Body of pancreas (tissue), 4 donors: ENCODE data around the gene DAPK2. TPM values are rescaled to one million over a fixed set of nuclear protein-coding genes. Genes with fewer than 3 reads are reported as not detected.

ENCODE experiments used
- ATAC-seq: fragments of 150-250 bp; one replicate; pipeline ENCODE4 v1.9.1; 2016
- DNase-seq, 4 donors: peaks; one replicate each; pipeline ENCODE4 v3.0.0-alpha.2; 2019
- H3K27ac ChIP-seq, 4 donors: fragments of 200-600 bp; sonication (generic); 1 replicate in 3 of 4; 2 replicates in 1 of 4; pipeline versions ENCODE4 v1.5.1 to v1.6.1; 2016 to 2019; ENCODE audit warnings: mild to moderate bottlenecking in 1 of 4, mixed read lengths in 1 of 4, moderate library complexity in 1 of 4
- H3K27me3 ChIP-seq, 2 donors: fragments of 200-600 bp; sonication (generic); one replicate each; pipeline ENCODE4 v1.6.0; 2016; ENCODE audit warnings: mild to moderate bottlenecking in 1 of 2
- H3K36me3 ChIP-seq, 2 donors: fragments of 200-600 bp; sonication (generic); replicated peaks in 1 of 2; 2 replicates each; pipeline ENCODE4 v1.5.1; 2016; ENCODE audit warnings: low read depth in 2 of 2; ENCODE audit not compliant: insufficient read depth in 1 of 2
- H3K4me1 ChIP-seq: fragments of 200-600 bp; sonication (generic); one replicate; pipeline ENCODE4 v1.6.0; 2016
- H3K4me3 ChIP-seq, 2 donors: fragments of 200-600 bp; sonication (generic); 1 replicate in 1 of 2; 2 replicates in 1 of 2; pipeline ENCODE4 v1.5.1; 2016 to 2019
- H3K9me3 ChIP-seq, 3 donors: fragments of 200-600 bp; sonication (generic); 1 replicate in 2 of 3; 2 replicates in 1 of 3; pipeline ENCODE4 v1.5.1; 2016
- CTCF ChIP-seq, 7 experiments: fragments of 450-650 bp in 4 of 7; fragments of 200-600 bp in 3 of 7; sonication (generic) in 3 of 7; IDR thresholded peaks; one replicate each; pipeline ENCODE4 v1.5.1; 2016 to 2019; ENCODE audit warnings: antibody characterized with exemption in 7 of 7
- POLR2A ChIP-seq, 3 donors: fragments of 450-650 bp; IDR thresholded peaks; one replicate each; pipeline ENCODE4 v1.6.1; 2016; ENCODE audit warnings: antibody characterized with exemption in 3 of 3, mild to moderate bottlenecking in 2 of 3
- WGBS, 2 donors: methylation state at CpG; one replicate each; pipeline ENCODE4 v1.1.5; 2017; 5-methylcytosine and 5-hydroxymethylcytosine counted together
- intact Hi-C: fragments of 100-400 bp; cut with DNase I; formaldehyde crosslinking; loops from one replicate; pipeline ENCODE4 v1.15.1; 2023
- total RNA-seq, 2 donors: library from RNA; depleted of rRNA; stranded (reverse); fragments of >200 nt; gene quantifications; one replicate each; pipeline ENCODE4 v1.1.0, GENCODE V29; 2016

The DAPK2 gene
- total RNA-seq, 2 donors from 2014 or later, result 2.9 to 5.9 TPM

- WGBS, 2 donors, result 66 to 83% methylated on average over 6 to 8 of the region's 8 CpGs
- Histone ChIP-seq H3K36me3 (no peaks in the 10 kb centered on the region), H3K27me3 (no peaks in the 10 kb centered on the region), H3K9me3 (no peaks in the 10 kb centered on the region), H3K27ac (no peak overlapping the region), H3K4me3 (no peak overlapping the region), H3K4me1 (peaks cover 18% of the 10 kb centered on the region)
- no peak for DNase-seq
- TF ChIP-seq CTCF (IDR thresholded peaks at IDR 0.05), result no peak
- TF ChIP-seq POLR2A (IDR thresholded peaks at IDR 0.05), result no peak
- no peak for ATAC-seq
- intact Hi-C loops, result no loop called here
Measured at GRCh38 chr15:64050281-64051092, 4.2 kb upstream of the DAPK2 start.

GRCh38 chr15:64048781-64049460 is 2.6 kb upstream of the DAPK2 start:
- H3K27me3 ChIP-seq, result no peaks in the 10 kb centered on the region
- WGBS, 2 donors, result 83 to 89% methylated on average over 1 of the region's 1 CpG
- H3K4me1 ChIP-seq, result peaks cover 28% of the 10 kb centered on the region
- intact Hi-C loops, result loop anchor here (5.0 kb wide), 1 partner anchor 102 kb away; no protein-coding TSS in a partner anchor
- DNase-seq (no peak), ATAC-seq (no peak)
- no peaks in the 10 kb centered on the region for H3K36me3 ChIP-seq
- no peaks in the 10 kb centered on the region for H3K9me3 ChIP-seq
- no peak overlapping the region for H3K4me3 ChIP-seq
- TF ChIP-seq POLR2A (IDR thresholded peaks at IDR 0.05) (no peak), CTCF (IDR thresholded peaks at IDR 0.05) (no peak)
- no peak overlapping the region for H3K27ac ChIP-seq

- WGBS, 2 donors, result 19 to 44% methylated on average over 13 to 29 of the region's 76 CpGs
- TF ChIP-seq CTCF (IDR thresholded peaks at IDR 0.05) (no peak), POLR2A (IDR thresholded peaks at IDR 0.05) (no peak)
- Histone ChIP-seq H3K4me3 (peak overlapping the region in 1 of 2 donors; percentile 21), H3K9me3 (no peaks in the 10 kb centered on the region), H3K36me3 (no peaks in the 10 kb centered on the region), H3K27ac (peak overlapping the region in 2 of 4 donors; percentile 17 to 19), H3K27me3 (no peaks in the 10 kb centered on the region), H3K4me1 (peaks cover 28% of the 10 kb centered on the region)
- intact Hi-C loops, result loop anchor here (5.0 kb wide), 1 partner anchor 99 kb away; no protein-coding TSS in a partner anchor
- peak; percentile 62 for ATAC-seq
- DNase-seq, result peak in 2 of 4 donors; percentile 27 to 29
Measured at GRCh38 chr15:64045774-64046420, 388 bp downstream of the DAPK2 start.

- intact Hi-C loops, result loop anchor here (5.0 kb wide), 1 partner anchor 98 kb away; no protein-coding TSS in a partner anchor
- no peak for DNase-seq
- no peaks in the 10 kb centered on the region for H3K9me3 ChIP-seq
- no peaks in the 10 kb centered on the region for H3K36me3 ChIP-seq
- no peak overlapping the region for H3K4me3 ChIP-seq
- ATAC-seq, result no peak
- TF ChIP-seq CTCF (IDR thresholded peaks at IDR 0.05) (no peak), POLR2A (IDR thresholded peaks at IDR 0.05) (no peak)
- WGBS, 2 donors, result 71 to 75% methylated on average over 5 of the region's 5 CpGs
- no peak overlapping the region for H3K27ac ChIP-seq
- H3K4me1 ChIP-seq, result peaks cover 22% of the 10 kb centered on the region
- no peaks in the 10 kb centered on the region for H3K27me3 ChIP-seq
Measured at GRCh38 chr15:64045101-64045435, 1.2 kb downstream of the DAPK2 start.
